Peyer's patch (tissue), 4 donors: ENCODE results near the gene PARD3B.

Experiments
- POLR2A ChIP-seq, 2 donors: fragments of 450-650 bp; IDR thresholded peaks; one replicate each; pipeline ENCODE4 v1.5.1; 2017; ENCODE audit warnings: antibody characterized with exemption in 2 of 2, mild to moderate bottlenecking in 2 of 2, moderate library complexity in 2 of 2
- TF ChIP-seq, protein P1 (sequence below), 6 experiments: fragments of 450-650 bp in 4 of 6; fragments of 200-600 bp in 2 of 6; sonication (generic) in 1 of 6; IDR thresholded peaks; one replicate each; pipeline ENCODE4 v1.5.1; 2017 to 2019; ENCODE audit warnings: antibody characterized with exemption in 6 of 6, mild to moderate bottlenecking in 3 of 6, moderate library complexity in 1 of 6

GRCh38 chr2:205372141-205372540 is 826.9 kb downstream of the PARD3B start:
- no peak for TF ChIP-seq POLR2A (IDR thresholded peaks at IDR 0.05)
- TF ChIP-seq, protein P1, sequence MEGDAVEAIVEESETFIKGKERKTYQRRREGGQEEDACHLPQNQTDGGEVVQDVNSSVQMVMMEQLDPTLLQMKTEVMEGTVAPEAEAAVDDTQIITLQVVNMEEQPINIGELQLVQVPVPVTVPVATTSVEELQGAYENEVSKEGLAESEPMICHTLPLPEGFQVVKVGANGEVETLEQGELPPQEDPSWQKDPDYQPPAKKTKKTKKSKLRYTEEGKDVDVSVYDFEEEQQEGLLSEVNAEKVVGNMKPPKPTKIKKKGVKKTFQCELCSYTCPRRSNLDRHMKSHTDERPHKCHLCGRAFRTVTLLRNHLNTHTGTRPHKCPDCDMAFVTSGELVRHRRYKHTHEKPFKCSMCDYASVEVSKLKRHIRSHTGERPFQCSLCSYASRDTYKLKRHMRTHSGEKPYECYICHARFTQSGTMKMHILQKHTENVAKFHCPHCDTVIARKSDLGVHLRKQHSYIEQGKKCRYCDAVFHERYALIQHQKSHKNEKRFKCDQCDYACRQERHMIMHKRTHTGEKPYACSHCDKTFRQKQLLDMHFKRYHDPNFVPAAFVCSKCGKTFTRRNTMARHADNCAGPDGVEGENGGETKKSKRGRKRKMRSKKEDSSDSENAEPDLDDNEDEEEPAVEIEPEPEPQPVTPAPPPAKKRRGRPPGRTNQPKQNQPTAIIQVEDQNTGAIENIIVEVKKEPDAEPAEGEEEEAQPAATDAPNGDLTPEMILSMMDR (IDR thresholded peaks at IDR 0.05): no peak
